Pancreas (tissue), 10 donors: Measurements from ENCODE around the gene GRK4. TPM values are rescaled to one million over a fixed set of nuclear protein-coding genes. Genes with fewer than 3 reads are reported as not detected.

Source experiments
- ATAC-seq, 4 donors: fragments of 200-7000 bp; cut with Tn5 transposase; one replicate each; pipeline versions ENCODE4 v1.8.0 to v1.9.1; 2020; ENCODE audit warnings: mild to moderate bottlenecking in 4 of 4, moderate library complexity in 4 of 4
- DNase-seq, 6 donors: peaks; one replicate each; pipeline ENCODE4 v3.0.0-alpha.2; 2020
- FAIRE-seq: peaks from 2 replicates; lab custom pipeline; 2012; peaks lifted over from hg19 to GRCh38; lab: Jason Lieb, UNC
- H3K27ac ChIP-seq, 4 donors: fragments of 200-600 bp; sonication (generic); 1 replicate in 3 of 4; 2 replicates in 1 of 4; pipeline versions ENCODE4 v1.5.0 to v1.8.0; 2020
- H3K27me3 ChIP-seq, 4 donors: fragments of 200-600 bp; one replicate each; pipeline ENCODE4 v1.8.0; 2021
- H3K36me3 ChIP-seq, 3 donors: fragments of 200-600 bp; sonication (generic) in 1 of 3; one replicate each; pipeline versions ENCODE4 v1.5.0 to v1.8.0; 2020 to 2021
- H3K4me1 ChIP-seq, 3 donors: fragments of 200-600 bp; one replicate each; pipeline ENCODE4 v1.8.0; 2021
- H3K4me3 ChIP-seq, 4 donors: fragments of 200-600 bp; sonication (generic) in 2 of 4; one replicate each; pipeline versions ENCODE4 v1.5.0 to v1.8.0; 2020 to 2021
- H3K9me3 ChIP-seq, 4 donors: fragments of 200-600 bp; one replicate each; pipeline ENCODE4 v1.8.0; 2021
- CTCF ChIP-seq, 4 donors: fragments of 200-600 bp; sonication (generic) in 3 of 4; IDR thresholded peaks; one replicate each; pipeline versions ENCODE4 v1.5.0 to v1.8.0; 2021; ENCODE audit warnings: antibody characterized with exemption in 4 of 4
- WGBS, 2 donors: extraction: QIAGEN DNeasy Blood & Tissue Kit; methylation state at CpG; one replicate each; pipeline ENCODE4 v1.1.7; 2013; 5-methylcytosine and 5-hydroxymethylcytosine counted together
- intact Hi-C, 3 donors: fragments of 100-400 bp; cut with DNase I; formaldehyde crosslinking; loops; one replicate each; pipeline versions ENCODE4 v1.11.1 to v1.14.2; 2022
- polyA plus RNA-seq, 2 donors: library from polyadenylated mRNA; stranded (reverse); fragments of 200-250 nt; gene quantifications; one replicate each; pipeline ENCODE4 v1.2.3, GENCODE V29; 2013
- total RNA-seq, 6 donors: library from RNA; stranded (reverse); fragmentation: NEBNext Ultra II Directional in 4 of 6; extraction: Animal tissue kit (Norgen Biotek cat#: 25700) in 4 of 6; gene quantifications; one replicate each; pipeline versions ENCODE4 v1.2.1 to v1.2.4, GENCODE V29; 2021 to 2023
- donor health status: healthy with polysubstance abuse.
- donor health status: DM: no; HTN: no; CAD: no; lungs with moderate emphysema.
- donor health status: DM: no; HTN: no; CAD: no.
- donor health status: control.
- donor health status: control.
- donor health status: Bipolar disorder and iron deficiency.
- donor health status: DM: yes; HTN: yes; CAD: no.
- donor health status: DM: no; HTN: no; CAD: no.
- donor health status: DM: no; HTN: no; CAD: no.
- donor health status: DM: yes; HTN: yes; CAD: no.

GRK4 gene
- total and polyA plus RNA-seq, 8 donors = 4.6 to 9.7 (median 5.7) TPM

GRCh38 chr4:2932321-2932950 lies 30.9 kb upstream of the GRK4 start:
- no peaks in the 10 kb centered on the region for H3K9me3 ChIP-seq
- ATAC-seq (no peak), DNase-seq (peak in 4 of 6 donors; percentile 20 to 82 (median 40)), FAIRE-seq (no peak)
- H3K4me3 ChIP-seq = no peak overlapping the region
- WGBS, 2 donors = 88 to 92% methylated on average over 18 of the region's 18 CpGs
- peaks cover 0 to 16% (median 0%) of the 10 kb centered on the region in 3 donors for H3K36me3 ChIP-seq
- H3K27me3 ChIP-seq = no peaks in the 10 kb centered on the region
- intact Hi-C loops = loop anchor here in 2 of 3 donors (10.0 kb wide), 1 partner anchor 168 kb away; no protein-coding TSS in a partner anchor
- H3K4me1 ChIP-seq = peaks cover 11 to 24% (median 19%) of the 10 kb centered on the region in 3 donors
- no peak for TF ChIP-seq CTCF (IDR thresholded peaks at IDR 0.05)
- H3K27ac ChIP-seq = peak overlapping the region in 2 of 4 donors; percentile 8 to 70

- WGBS, 2 donors = 57 to 67% methylated on average over 15 of the region's 15 CpGs
- Histone ChIP-seq H3K4me1 (peaks cover 11 to 24% (median 19%) of the 10 kb centered on the region in 3 donors), H3K27me3 (no peaks in the 10 kb centered on the region), H3K9me3 (no peaks in the 10 kb centered on the region), H3K27ac (peak overlapping the region in 2 of 4 donors; percentile 60 to 74), H3K36me3 (peaks cover 0 to 16% (median 0%) of the 10 kb centered on the region in 3 donors), H3K4me3 (peak overlapping the region in 1 of 4 donors; percentile 99)
- intact Hi-C loops = loop anchor here in 2 of 3 donors (10.0 kb wide), 1 partner anchor 168 kb away; no protein-coding TSS in a partner anchor
- no peak for TF ChIP-seq CTCF (IDR thresholded peaks at IDR 0.05)
- DNase-seq (peak in 3 of 6 donors; percentile 51 to 80 (median 52)), FAIRE-seq (no peak), ATAC-seq (no peak)
Measured at GRCh38 chr4:2932951-2933565, 30.3 kb upstream of the GRK4 start.

DNA sequence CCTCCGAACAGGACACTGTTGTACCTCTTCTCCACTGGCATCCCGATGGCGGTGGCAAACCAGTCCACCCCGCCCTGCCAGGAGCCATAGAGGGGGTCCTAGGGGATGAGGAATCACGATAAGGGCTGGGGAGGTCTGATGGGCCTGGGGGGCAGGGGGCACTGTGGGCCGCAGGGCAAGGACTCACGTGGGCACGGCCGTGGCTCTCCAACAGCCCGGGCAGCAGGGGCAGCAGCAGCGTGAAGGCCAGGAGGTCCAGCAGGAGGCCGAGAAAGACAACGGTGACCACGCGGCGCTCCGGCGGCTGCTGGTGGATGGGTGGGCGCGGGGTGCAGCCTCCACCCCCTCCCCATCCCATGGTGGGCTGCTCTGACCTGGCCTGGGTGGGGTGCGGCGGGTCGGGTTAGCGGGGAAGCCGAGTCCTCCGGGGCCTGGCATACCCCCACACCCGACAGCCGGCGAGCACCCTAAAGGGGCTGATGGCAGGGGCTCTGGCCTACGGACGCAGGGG lies 29.8 kb upstream of the GRK4 start:
- peak in 5 of 6 donors; percentile 36 to 85 (median 64) for DNase-seq

More for the DNA sequence above, 29.8 kb upstream of the GRK4 start:
- intact Hi-C loops = loop anchor here in 2 of 3 donors (10.0 kb wide), 1 partner anchor 169 kb away; no protein-coding TSS in a partner anchor
- Histone ChIP-seq H3K27ac (peak overlapping the region in 3 of 4 donors; percentile 46 to 74 (median 60)), H3K27me3 (no peaks in the 10 kb centered on the region), H3K4me1 (peaks cover 11 to 24% (median 19%) of the 10 kb centered on the region in 3 donors), H3K36me3 (peaks cover 0 to 13% (median 0%) of the 10 kb centered on the region in 3 donors), H3K4me3 (peak overlapping the region; percentile 94 to 99 (median 96)), H3K9me3 (no peaks in the 10 kb centered on the region)
- WGBS, 2 donors = 17 to 23% methylated on average over 21 to 31 of the region's 31 CpGs
- no peak for TF ChIP-seq CTCF (IDR thresholded peaks at IDR 0.05)
- FAIRE-seq (no peak), ATAC-seq (no peak)
